GM23338 (cell line): ENCODE results near the gene EPB41L5. TPM values are rescaled to one million over a fixed set of nuclear protein-coding genes. Genes with fewer than 3 reads are reported as not detected.

Source experiments
- ATAC-seq: fragments of 200-7000 bp; cut with Tn5 transposase; 3 replicates; pipeline ENCODE4 v1.9.1; 2020
- DNase-seq: peaks from one replicate; pipeline ENCODE4 v3.0.0-alpha.2; 2015; ENCODE audit warnings: low spot score
- H2AFZ ChIP-seq: fragments of 200-600 bp; sonication (generic); 2 replicates; pipeline ENCODE4 v1.8.0; 2016; ENCODE audit warnings: antibody characterized with exemption, mild to moderate bottlenecking, moderate library complexity
- H3F3A ChIP-seq: fragments of 200-600 bp; sonication (generic); replicated peaks from 2 replicates; pipeline ENCODE4 v1.8.0; 2017; ENCODE audit warnings: antibody characterized with exemption, mixed run types, low read depth
- H3K27ac ChIP-seq: fragments of 200-600 bp; sonication (generic); 2 replicates; pipeline ENCODE4 v1.6.1; 2016; ENCODE audit warnings: low read depth
- H3K27me3 ChIP-seq: fragments of 200-600 bp; sonication (generic); 2 replicates; pipeline ENCODE4 v1.8.0; 2016; ENCODE audit warnings: mild to moderate bottlenecking, mixed run types, moderate library complexity; ENCODE audit not compliant: insufficient read depth
- H3K36me3 ChIP-seq: fragments of 200-600 bp; sonication (generic); 2 replicates; pipeline ENCODE4 v1.8.0; 2016; ENCODE audit warnings: mild to moderate bottlenecking; ENCODE audit not compliant: insufficient read depth
- H3K4me1 ChIP-seq: fragments of 200-600 bp; sonication (generic); 2 replicates; pipeline ENCODE4 v1.8.0; 2016; ENCODE audit warnings: mild to moderate bottlenecking, moderate library complexity; ENCODE audit not compliant: insufficient read depth
- H3K4me2 ChIP-seq: fragments of 200-600 bp; sonication (generic); 2 replicates; pipeline ENCODE4 v1.7.1; 2017; ENCODE audit warnings: mixed run types
- H3K4me3 ChIP-seq: fragments of 200-600 bp; sonication (generic); 2 replicates; pipeline ENCODE4 v1.6.1; 2016; ENCODE audit warnings: mixed run types
- H3K79me2 ChIP-seq: fragments of 200-600 bp; sonication (generic); replicated peaks from 2 replicates; pipeline ENCODE4 v1.8.0; 2017; ENCODE audit warnings: mild to moderate bottlenecking; ENCODE audit not compliant: insufficient read depth
- H3K9me2 ChIP-seq: fragments of 200-600 bp; sonication (generic); 2 replicates; pipeline ENCODE4 v1.8.0; 2017; ENCODE audit not compliant: insufficient read depth
- H4K20me1 ChIP-seq: fragments of 200-600 bp; sonication (generic); replicated peaks from 2 replicates; pipeline ENCODE4 v1.8.0; 2017; ENCODE audit warnings: mild to moderate bottlenecking; ENCODE audit not compliant: insufficient read depth
- H3K27ac Mint-ChIP-seq: 2 replicates; pipeline ENCODE4 v1.8.0; 2020; ENCODE audit warnings: inconsistent platforms, mild to moderate bottlenecking, moderate library complexity, mixed read lengths
- H3K27me3 Mint-ChIP-seq: 3 replicates; pipeline ENCODE4 v1.8.0; 2022; ENCODE audit warnings: low read depth, mild to moderate bottlenecking, moderate library complexity, mixed read lengths, inconsistent platforms; ENCODE audit not compliant: insufficient read depth, poor library complexity
- H3K36me3 Mint-ChIP-seq: 3 replicates; pipeline ENCODE4 v1.8.0; 2021; ENCODE audit warnings: low read depth, mild to moderate bottlenecking, inconsistent platforms, moderate library complexity, mixed read lengths
- H3K4me1 Mint-ChIP-seq: 3 replicates; pipeline ENCODE4 v1.8.0; 2020; ENCODE audit warnings: mild to moderate bottlenecking, inconsistent platforms, mixed read lengths
- H3K4me3 Mint-ChIP-seq: 3 replicates; pipeline ENCODE4 v1.8.0; 2021; ENCODE audit warnings: moderate library complexity, mild to moderate bottlenecking, inconsistent platforms, mixed read lengths
- H3K9me3 Mint-ChIP-seq: 3 replicates; pipeline ENCODE4 v1.8.0; 2020; ENCODE audit warnings: moderate library complexity, mild to moderate bottlenecking, inconsistent platforms, mixed read lengths
- ETS1 ChIP-seq: IDR thresholded peaks from 2 replicates; pipeline ENCODE4 v1.6.1; 2016; ENCODE audit warnings: antibody characterized with exemption
- EZH2 ChIP-seq: fragments of 200-600 bp; sonication (generic); IDR thresholded peaks from one replicate; pipeline ENCODE4 v1.8.0; 2017; ENCODE audit warnings: antibody characterized with exemption, mild to moderate bottlenecking, low read depth; ENCODE audit not compliant: unreplicated experiment
- EZH2phosphoT487 ChIP-seq: fragments of 200-600 bp; sonication (generic); IDR thresholded peaks from one replicate; pipeline ENCODE4 v1.8.1; 2018; ENCODE audit warnings: antibody characterized with exemption; ENCODE audit not compliant: unreplicated experiment
- NANOG ChIP-seq: IDR thresholded peaks from 2 replicates; pipeline ENCODE4 v1.6.1; 2016; ENCODE audit warnings: antibody characterized with exemption, borderline replicate concordance
- REST ChIP-seq: IDR thresholded peaks from one replicate; pipeline ENCODE4 v1.6.1; 2018; ENCODE audit warnings: antibody characterized with exemption; ENCODE audit not compliant: unreplicated experiment
- ZNF462 ChIP-seq: fragments of 250-450 bp; sonication (Bioruptor Pico); IDR thresholded peaks from 2 replicates; pipeline ENCODE4 v1.5.0; 2020; ENCODE audit warnings: mild to moderate bottlenecking, moderate library complexity
- polyA plus RNA-seq: library from polyadenylated mRNA; unstranded; fragments of >200 nt; fragmentation: Nextera tagmentation; extraction: Ambion mirVana; gene quantifications from 2 replicates; pipeline ENCODE4 v1.2.1, GENCODE V29; 2016
- total RNA-seq: library from RNA; depleted of rRNA; stranded (reverse); fragments of >200 nt; shearing (Covaris generic); gene quantifications from 2 replicates; pipeline ENCODE4 v1.2.3, GENCODE V29; 2014

EPB41L5 gene
- total and polyA plus RNA-seq, 2 experiments from 2014 or later, result 15.5 to 35.4 TPM

- 0 out of 2 replicates have a peak, but pooled peaks cover 6% of the 10 kb centered on the region for H4K20me1 ChIP-seq
- ATAC-seq (no peak), DNase-seq (no peak)
- Mint-ChIP-seq H3K27ac (no peak overlapping the region), H3K4me3 (no peak overlapping the region), H3K9me3 (peaks cover 13% of the 10 kb centered on the region), H3K36me3 (peaks cover 14% of the 10 kb centered on the region), H3K27me3 (peaks cover 35% of the 10 kb centered on the region), H3K4me1 (peaks cover 15% of the 10 kb centered on the region; the same call in 2 of the 3 replicates)
- H3K4me2 ChIP-seq, result no peak overlapping the region
- H3K27ac ChIP-seq, result no peak overlapping the region
- no peak overlapping the region for H3K4me3 ChIP-seq
- no peaks in the 10 kb centered on the region for H3F3A ChIP-seq
- no peaks in the 10 kb centered on the region; the same call in 1 of the 2 replicates for H3K4me1 ChIP-seq
- peaks cover 6% of the 10 kb centered on the region; the same call in 1 of the 2 replicates for H3K9me2 ChIP-seq
- peaks cover 6% of the 10 kb centered on the region for H3K79me2 ChIP-seq
- TF ChIP-seq NANOG, result no peak
- no peak for TF ChIP-seq ZNF462
- no peak for TF ChIP-seq EZH2
- TF ChIP-seq EZH2phosphoT487, result no peak
- TF ChIP-seq REST, result no peak
- TF ChIP-seq ETS1, result no peak
- no peak overlapping the region for H2AFZ ChIP-seq
- H3K27me3 ChIP-seq, result peaks cover 29% of the 10 kb centered on the region
- no peaks in the 10 kb centered on the region; the same call in 1 of the 2 replicates for H3K36me3 ChIP-seq
Observed at GRCh38 chr2:120226316-120226715, 213.4 kb downstream of the EPB41L5 start.
